GM19468 (cell line): ENCODE data around the gene JAZF1.

Source experiments
- ATAC-seq: cut with Tn5 transposase; IDR thresholded peaks from one replicate; pipeline ENCODE4 v1.9.1; 2021; ENCODE audit warnings: mild to moderate bottlenecking, moderate library complexity, moderate number of reproducible peaks; ENCODE audit not compliant: unreplicated experiment; ENCODE audit errors: extremely low read depth

The JAZF1 gene

DNA sequence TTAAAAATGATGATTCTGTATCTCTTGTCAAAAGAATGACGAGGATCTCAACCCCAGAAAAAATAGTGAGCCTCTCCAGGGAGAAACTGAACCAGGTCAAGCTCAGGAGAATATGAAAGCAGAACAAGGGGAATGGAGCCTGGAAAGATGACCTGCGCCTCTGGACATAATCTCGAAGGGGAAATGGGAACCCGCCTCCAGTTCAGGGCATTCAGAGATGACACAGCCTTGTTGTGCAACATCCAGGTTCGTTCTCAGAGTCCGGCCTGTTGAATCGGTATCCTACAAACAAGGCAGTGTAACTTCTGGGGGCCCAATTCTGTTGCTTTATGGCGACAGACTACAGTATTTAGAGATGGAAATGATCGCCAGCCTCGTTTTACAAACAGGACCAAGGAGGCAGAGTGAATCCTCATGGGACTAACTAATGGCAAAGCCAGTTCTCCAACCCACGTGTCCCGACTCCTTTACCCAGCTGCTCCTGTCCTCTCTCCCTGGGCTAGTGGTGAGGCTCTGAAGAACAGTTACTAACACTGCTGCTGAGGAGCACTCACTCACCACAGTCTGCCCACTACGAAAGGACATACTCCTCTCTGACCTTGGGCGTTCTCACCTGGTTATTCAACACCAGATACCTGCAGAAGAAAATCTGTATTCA, 67.6 kb downstream of the JAZF1 start:
- no peak for ATAC-seq

DNA sequence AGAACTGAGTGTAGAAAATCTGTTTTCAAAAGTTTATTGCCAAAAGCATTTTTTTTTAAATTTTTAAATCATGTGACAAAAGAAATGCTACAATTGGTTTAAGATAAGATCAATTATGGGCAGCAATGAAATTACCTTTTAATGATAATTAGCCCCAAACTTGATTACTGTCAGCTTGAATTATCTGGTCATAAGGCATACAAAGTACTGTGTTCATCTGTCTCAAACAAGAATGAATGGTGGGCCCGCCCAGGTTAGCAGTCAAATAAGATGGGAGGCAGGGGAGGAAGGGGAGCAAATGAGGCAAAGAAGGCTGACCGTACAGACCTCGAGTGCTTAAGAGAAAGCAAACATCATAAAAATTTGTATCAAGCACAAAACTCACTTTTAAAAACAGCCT, 68.1 kb downstream of the JAZF1 start:
- no peak for ATAC-seq

DNA sequence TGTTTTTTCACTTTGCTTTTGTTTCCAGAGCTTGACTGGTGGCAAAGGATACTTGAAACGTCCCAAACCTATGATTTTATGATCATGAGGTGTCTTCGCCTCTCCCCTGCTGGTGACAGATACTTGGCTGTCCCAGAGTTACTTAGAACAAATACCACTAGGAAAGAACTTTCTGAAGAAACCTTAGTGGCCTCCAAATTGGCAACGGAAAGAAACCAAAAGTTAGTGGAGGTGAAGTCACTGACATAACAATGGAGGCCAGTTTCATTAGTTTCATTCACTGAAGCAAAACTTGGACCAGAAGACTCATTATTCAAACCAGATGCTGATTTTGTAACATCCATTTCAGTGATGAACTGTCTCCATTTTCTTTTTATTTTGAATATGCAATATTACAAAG, 68.6 kb downstream of the JAZF1 start:
- ATAC-seq: no peak

DNA sequence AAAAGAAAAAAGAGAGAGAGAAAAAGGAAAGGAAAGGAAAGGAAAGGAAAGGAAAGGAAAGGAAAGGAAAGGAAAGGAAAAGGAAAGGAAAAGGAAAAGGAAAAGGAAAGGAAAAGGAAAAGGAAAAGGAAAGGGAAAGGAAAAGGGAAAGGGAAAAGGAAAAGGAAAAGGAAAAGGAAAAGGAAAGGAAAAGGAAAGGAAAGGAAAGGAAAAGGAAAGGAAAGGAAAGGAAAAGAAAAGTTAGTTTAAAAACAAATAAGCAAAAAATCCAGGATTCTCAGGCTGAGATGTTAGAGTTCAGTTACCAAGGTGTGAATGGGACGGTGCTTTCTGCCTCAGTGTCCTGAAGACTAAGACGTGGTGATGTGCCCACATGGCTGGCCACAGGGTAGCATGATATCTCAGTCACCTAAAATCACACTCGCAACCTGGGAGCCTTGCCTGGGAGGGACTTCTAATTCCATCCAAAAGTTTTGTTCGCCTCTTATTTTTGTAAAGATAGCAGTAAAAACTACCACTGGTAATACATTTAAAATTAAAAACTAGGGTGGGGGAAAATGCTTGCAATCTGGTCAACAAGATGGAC, 70.1 kb downstream of the JAZF1 start:
- ATAC-seq: no peak

DNA sequence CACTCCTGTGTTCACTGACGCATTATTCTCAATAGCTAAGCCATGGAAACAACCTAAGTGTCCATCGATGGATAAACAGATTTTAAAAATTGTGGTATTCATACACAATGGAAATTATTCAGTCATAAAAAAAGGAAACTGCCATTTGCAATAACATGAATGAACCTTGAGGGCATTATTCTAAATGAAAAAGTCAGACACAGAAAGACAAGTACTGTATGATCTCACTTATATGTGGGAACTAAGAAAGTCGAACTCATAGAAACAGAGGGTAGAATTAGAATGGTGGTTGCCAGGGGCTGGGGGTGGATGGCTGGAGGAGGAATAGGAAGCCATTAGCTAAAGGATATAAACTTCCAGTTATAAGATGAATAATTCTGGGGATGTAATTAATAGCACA, 71.8 kb downstream of the JAZF1 start:
- ATAC-seq: no peak

DNA sequence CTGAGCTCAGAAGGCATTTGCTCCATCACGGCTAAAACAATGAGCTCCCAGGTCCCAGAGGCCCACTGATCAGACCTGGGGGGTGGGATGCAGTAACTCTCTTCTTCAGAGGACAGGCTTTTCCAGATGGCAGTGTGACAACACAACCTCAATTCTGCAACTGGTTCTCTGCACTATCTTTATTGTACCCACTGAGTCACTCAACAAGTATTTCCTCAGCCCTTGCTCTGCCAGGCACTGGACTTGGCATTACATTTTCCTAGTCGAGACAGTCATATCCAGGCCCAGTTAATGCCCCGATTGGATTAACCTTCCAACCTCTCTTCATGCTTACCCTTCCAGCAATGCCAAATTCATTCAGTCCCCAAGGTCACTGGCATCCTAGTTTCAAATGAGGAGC, 72.6 kb downstream of the JAZF1 start:
- ATAC-seq: no peak

DNA sequence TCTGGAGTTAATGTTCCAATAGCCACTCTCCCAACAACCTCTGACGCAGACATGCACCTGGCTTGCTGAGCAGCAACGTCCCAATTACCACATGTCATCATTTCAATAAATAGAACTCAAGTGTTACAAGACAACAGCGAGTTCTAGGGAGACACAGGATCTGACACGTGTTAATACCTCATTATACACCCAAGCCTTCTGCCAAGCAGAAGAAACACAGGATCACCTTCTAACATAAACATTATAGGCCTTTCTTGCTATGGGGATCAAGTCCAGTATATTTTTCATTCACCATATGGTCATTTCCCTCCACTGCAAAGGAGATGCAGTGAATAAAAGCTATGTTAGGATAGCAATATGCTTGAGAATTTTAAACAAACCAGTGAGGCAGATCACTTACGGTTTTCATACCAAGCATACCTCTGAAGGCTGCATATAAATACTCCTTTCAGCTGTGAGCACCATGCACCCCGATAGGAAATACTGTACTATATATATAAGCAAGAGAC, 74.2 kb downstream of the JAZF1 start:
- ATAC-seq: no peak

DNA sequence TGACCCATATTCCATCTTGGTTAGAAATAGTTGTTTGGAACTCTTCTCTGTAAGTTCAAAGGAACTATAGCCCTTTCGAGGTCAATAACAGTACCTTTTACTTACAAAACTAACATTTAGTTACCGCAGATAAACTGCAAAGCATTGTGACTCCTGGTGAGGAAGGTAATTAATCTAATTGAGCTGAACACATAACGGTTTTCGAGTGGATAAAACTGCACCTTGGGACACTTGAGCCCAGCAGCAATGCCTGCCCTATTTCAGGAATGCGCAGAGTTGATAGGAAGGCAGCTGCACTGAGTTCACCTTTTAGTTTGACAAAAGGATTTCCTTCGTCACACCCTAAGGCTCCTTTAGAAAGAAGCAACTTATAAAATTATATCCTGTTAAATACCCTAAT, 75.4 kb downstream of the JAZF1 start:
- ATAC-seq: no peak

DNA sequence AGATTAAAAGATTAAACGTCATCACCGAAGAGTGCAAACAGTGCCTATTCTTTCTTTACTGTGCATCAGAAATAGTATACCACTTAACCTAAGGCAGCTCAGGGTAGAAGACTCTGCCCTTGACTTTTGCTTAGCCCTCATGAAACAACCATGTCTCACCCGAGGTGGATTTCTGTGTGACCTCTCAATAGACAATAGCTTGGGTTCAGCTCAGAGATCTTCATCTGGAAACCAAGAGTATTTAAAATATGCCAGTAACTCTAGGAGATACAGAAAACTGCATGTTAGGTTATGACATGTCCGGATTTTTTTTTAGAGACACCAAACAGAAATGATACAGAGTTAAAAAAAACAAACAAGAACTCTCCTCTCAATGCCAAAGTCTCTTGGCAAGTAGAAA, 75.8 kb downstream of the JAZF1 start:
- ATAC-seq: no peak

DNA sequence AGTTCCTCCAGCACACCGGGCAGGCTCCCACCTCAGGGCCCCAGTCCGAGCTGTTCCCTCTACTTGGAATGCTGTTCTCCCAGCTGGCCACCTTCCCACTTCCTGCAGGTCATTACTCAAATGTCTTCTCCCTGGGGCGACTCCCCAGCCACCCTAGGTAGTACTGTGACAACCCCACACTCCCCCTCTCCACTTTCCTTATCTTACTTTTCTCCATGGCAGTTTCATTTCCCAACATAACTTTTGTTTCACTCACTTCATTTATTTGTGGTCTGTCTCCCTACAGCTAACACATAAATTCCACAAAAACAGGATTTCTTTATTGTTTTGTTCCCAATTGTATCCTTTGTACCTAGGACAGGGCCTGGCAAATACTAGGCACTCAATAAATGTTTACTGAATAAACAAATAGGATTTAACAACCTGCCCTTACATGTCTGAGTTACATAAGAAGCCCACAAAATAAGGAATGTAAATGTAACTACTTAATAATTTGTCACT, 76.5 kb downstream of the JAZF1 start:
- ATAC-seq: no peak

DNA sequence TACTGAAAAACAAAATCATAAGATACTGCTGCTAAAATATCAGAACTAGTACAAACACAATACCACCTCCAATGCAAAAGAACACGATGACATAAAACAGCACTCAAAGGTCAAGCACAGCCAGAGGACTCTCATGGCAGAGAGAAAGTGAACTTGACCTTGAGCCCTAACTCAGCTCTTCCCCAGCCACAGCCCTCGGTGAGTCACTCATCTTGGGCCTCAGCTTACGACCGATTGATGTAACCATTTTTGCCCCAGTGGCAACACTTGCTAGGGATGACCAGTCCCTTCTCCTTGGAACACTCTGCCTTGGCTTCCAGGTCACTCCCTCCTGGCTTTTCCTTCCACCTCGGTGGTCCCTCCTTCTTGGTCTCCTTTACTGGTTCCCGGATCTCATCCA, 77.8 kb downstream of the JAZF1 start:
- no peak for ATAC-seq

DNA sequence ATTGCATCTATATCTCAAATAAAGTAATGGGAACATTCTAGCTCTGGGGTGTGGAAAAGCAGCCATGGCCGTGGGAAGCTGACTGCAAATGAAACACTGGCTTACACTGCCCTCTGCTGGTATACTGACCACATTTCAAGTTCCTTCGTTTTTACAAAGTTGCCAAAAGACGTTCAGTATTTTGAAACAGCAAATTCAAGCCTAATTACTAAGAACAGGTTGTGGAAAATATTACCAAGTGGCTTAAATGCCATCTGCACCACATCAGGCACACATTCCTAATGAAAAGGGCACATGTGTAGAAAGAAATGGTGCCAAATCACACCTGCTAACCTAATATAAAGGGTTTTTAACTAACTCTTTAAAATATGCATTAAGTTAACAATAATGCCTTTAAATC, 83.9 kb downstream of the JAZF1 start:
- no peak for ATAC-seq

DNA sequence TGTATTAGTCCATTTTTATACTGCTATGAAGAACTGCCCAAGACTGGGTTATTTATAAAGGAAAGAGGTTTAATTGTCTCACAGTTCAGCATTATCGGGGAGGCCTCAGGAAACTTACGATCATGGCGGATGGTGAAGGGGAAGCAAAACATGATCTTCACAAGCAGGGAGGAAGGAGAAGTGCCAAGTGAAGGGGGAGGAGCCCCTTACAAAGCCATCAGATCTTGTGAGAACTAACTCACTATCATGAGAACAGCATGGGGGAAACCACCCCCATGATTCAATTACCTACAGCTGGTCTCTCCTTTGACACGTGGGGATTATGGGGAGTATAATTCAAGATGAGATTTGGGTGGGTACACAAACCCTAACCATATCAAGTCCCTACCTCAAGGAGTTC, 85.4 kb downstream of the JAZF1 start:
- no peak for ATAC-seq

DNA sequence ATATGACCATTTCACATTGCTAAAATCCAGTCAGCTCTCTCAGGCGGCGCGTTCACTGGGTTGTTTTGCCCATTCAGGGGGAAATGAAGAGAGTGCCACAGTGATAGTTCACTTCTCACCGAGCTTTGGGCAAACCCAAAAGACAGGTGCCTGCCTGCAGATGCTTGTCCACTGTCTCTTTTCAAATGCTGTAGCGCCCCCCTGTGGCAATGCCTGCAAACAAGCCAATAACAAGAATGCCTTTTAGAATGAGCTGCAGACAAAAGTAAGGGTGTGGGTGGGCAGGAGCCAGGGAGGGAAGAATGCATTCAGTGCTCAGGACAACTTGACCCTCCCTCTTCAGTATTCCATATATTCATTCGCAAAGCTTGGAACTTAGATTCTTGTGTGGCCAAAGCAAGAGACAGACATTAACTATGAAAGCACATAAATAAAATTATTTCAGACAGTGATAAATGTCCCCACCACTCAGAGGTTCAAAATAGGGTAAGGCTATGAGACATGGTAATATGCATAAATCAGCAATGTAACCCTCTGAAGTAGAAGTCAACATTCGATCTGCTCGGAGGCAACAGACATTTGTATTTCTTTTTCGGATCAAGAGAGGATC, 86.9 kb downstream of the JAZF1 start:
- ATAC-seq: no peak

DNA sequence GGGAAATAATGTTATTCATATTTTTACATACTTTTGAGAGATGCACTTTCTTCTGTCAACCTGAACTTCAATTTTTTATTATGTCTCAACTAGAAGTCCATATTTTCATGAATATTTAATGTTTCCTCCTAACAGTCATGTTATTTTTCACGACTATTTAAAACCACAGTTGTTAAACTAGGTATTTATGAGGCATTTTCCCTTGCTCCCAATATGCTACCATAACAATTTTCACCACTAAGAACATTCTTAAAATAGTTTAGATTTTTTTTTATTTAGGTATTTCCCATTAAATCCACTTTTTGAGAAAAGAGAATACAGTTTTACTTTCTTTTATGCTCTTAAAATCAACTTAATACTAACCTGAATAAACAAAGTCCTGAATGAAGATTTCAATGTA, 89.4 kb downstream of the JAZF1 start:
- ATAC-seq: no peak

DNA sequence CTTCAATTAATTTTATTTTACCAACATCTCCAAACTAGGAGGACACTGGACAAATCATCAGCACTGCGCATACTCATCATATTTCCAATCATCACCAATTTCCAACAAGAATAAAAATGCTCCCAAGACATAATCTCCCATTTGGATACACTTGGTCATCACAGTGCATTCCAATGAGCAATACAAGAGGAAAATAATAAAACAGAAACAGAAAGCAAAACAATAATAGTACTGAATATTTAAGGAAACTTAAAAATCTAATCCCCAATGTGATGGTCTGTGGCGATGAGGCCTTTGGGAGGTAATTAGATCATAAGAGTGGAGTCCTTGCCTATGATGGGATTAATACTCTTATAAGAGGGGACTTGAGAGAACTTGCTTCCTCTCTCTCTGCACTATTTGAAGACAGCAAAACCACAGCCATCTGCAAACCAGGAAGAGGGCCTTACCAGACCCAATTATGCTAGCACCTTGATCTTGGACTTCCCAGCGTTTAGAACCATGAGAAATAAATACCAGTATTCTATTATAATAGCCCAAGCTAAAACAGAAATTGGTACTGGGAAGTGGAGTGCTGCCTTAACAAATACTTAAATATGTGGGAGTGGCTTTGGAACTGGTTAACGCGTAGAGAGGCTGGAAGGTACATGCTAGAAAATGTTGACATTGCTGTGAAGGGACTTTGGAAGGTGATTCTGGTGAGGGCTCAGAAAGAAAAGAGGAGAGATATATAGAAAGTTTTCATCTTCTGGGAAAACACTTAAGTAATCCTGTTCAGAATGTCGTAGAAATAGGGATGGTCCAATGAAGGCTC, 91.5 kb downstream of the JAZF1 start:
- ATAC-seq: no peak

DNA sequence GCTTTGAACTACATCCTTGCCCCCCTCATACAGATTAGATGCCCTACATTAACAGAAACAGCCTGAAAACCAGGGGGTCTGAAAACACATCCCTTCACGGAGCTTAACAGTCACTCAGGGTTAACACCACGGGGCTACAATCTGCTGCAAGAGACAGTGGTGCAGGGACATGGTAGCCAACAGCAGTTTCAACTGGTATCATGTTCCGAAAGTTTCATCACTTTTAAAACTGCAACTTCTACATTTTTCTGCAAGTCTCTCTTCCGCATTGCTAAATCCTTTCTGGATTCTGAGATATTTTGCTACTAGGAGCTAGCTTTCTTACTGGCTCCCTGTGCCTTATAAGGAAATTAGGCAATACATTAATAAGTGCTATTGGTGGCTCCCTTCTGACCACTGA, 92.6 kb downstream of the JAZF1 start:
- no peak for ATAC-seq

DNA sequence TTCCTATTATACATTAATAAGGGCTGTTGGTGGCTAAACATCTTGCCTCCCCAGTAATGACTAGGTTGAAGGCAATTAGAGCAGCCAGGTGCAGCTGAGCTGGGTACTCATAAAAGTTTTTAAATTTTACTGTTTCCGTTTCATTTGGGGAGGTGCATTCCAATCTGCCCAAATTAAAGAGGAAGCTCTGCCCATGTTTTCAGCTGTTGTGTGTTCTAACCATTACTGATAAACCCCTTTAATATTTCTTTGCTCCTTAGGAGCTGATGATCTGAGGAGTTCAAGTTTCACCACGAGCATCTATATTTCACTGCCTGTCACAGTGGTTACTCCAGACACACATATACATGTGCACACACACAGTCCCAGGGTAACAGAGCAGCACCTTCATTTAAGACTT, 94.4 kb downstream of the JAZF1 start:
- no peak for ATAC-seq

DNA sequence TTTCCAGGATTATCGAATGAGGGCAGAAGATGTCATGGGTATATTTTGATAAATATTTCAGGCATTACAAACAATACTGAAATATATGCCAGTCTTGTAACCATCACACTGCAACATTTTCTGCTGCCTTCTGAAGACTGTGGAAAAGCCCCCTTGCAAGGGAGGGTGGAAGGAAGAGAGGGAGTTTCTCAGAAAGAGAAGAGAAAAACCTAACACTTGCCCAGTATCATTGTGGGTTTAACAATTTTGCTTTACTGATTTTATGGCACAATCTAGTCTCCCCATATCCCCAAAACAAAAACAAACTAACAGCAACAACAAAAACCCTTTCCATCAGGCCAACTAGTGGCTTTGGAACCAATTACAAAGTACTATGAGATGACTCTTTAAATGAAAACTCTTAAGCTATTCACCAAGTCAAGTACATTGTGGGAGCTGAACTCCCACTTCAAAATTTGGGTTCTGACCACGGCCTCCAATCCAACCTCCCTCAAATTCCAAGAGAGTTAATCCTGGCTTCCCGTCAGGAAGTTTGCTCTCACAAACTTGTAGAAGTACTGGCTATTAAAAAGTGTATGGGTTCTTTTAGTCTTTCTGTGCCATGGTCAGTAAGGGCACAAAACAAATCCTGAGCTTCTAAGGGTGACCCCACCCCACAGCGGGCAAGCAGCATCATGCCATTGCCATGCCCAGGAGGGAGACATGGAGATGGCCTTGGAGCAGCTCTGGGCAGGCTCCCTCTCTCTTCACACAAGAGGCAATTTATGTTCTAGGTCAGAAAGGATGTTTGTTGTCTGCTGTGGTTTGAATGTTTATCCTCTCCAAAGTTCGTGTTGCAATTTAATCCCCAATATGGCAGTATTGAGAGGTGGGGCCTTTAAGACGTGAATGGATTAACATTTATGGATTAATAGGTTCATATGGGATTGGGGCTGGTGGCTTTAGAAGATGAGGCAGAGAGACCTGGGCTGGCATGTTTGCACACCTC, 96.3 kb downstream of the JAZF1 start:
- ATAC-seq: no peak
